Esophagus squamous epithelium (tissue), 4 donors: ENCODE results near the gene CAMK1D.

Source experiments
- POLR2A ChIP-seq, 4 donors: fragments of 450-650 bp; IDR thresholded peaks; one replicate each; pipeline ENCODE4 v1.6.1; 2017; ENCODE audit warnings: antibody characterized with exemption in 4 of 4, mild to moderate bottlenecking in 4 of 4, moderate library complexity in 3 of 4
- TF ChIP-seq, protein P1 (sequence below), 6 experiments: fragments of 450-650 bp in 4 of 6; fragments of 200-600 bp in 2 of 6; sonication (generic) in 2 of 6; IDR thresholded peaks; one replicate each; pipeline ENCODE4 v1.5.1; 2016 to 2019; ENCODE audit warnings: antibody characterized with exemption in 6 of 6, mild to moderate bottlenecking in 4 of 6, moderate library complexity in 4 of 6

DNA sequence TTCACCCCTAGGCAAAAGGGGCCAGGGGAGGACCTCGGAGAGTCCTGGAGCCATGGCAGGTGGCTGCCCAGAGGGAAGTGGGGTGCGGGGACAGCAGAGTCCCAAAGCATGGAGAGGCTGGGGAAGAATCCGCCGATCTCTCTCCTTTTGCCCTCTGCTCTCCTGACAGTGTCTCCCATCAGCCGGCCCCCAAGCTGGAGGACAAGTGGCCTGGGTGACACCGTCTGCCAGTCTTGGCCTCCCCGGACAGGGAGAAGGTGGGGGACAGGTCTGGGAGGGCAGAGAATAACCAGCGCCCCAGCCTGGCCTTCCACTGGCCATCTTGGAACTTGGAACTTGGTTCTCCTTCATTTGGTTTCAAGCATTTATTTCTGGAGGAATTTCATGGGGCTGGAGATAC, 77.9 kb downstream of the CAMK1D start:
- TF ChIP-seq, protein P1, sequence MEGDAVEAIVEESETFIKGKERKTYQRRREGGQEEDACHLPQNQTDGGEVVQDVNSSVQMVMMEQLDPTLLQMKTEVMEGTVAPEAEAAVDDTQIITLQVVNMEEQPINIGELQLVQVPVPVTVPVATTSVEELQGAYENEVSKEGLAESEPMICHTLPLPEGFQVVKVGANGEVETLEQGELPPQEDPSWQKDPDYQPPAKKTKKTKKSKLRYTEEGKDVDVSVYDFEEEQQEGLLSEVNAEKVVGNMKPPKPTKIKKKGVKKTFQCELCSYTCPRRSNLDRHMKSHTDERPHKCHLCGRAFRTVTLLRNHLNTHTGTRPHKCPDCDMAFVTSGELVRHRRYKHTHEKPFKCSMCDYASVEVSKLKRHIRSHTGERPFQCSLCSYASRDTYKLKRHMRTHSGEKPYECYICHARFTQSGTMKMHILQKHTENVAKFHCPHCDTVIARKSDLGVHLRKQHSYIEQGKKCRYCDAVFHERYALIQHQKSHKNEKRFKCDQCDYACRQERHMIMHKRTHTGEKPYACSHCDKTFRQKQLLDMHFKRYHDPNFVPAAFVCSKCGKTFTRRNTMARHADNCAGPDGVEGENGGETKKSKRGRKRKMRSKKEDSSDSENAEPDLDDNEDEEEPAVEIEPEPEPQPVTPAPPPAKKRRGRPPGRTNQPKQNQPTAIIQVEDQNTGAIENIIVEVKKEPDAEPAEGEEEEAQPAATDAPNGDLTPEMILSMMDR (IDR thresholded peaks at IDR 0.05), result no peak
- no peak for TF ChIP-seq POLR2A (IDR thresholded peaks at IDR 0.05)
